DND-41 (cell line): Measurements from ENCODE around the gene UVRAG.

Source experiments
- ATAC-seq: fragments of 200-7000 bp; cut with Tn5 transposase; 3 replicates; pipeline ENCODE4 v1.9.1; 2021; ENCODE audit warnings: low read depth; ENCODE audit not compliant: insufficient read depth
- DNase-seq: peaks from one replicate; pipeline ENCODE4 v3.0.0-alpha.2; 2020
- H2AFZ ChIP-seq: 2 replicates; pipeline ENCODE4 v1.6.0; 2012; ENCODE audit warnings: low read depth, low read length
- H3K27ac ChIP-seq: 2 replicates; pipeline ENCODE4 v1.5.1; 2012; ENCODE audit warnings: low read length, inconsistent platforms
- H3K27me3 ChIP-seq: fragments of 200-600 bp; sonication (generic); 2 replicates; pipeline ENCODE4 v1.6.0; 2012; ENCODE audit warnings: low read length, mild to moderate bottlenecking, inconsistent platforms; ENCODE audit not compliant: insufficient read depth, poor library complexity
- H3K36me3 ChIP-seq: 2 replicates; pipeline ENCODE4 v1.5.1; 2012; ENCODE audit warnings: low read length, inconsistent platforms; ENCODE audit not compliant: insufficient read depth
- H3K4me1 ChIP-seq: 2 replicates; pipeline ENCODE4 v1.5.1; 2012; ENCODE audit warnings: mild to moderate bottlenecking, low read length; ENCODE audit not compliant: insufficient read depth
- H3K4me2 ChIP-seq: 2 replicates; pipeline ENCODE4 v1.6.0; 2012; ENCODE audit warnings: mild to moderate bottlenecking, moderate library complexity, low read length, inconsistent platforms; ENCODE audit not compliant: insufficient read depth
- H3K4me3 ChIP-seq, 2 experiments: fragments of 200-600 bp in 1 of 2; shearing (Covaris generic) in 1 of 2; 2 replicates each; pipeline ENCODE4 v1.5.1; 2012 to 2016; ENCODE audit warnings: inconsistent platforms in 2 of 2, low read length in 2 of 2, mild to moderate bottlenecking in 2 of 2, low read depth in 1 of 2, moderate library complexity in 1 of 2
- H3K79me2 ChIP-seq: 2 replicates; pipeline ENCODE4 v1.6.0; 2012; ENCODE audit warnings: low read length, inconsistent platforms; ENCODE audit not compliant: insufficient read depth
- H3K9ac ChIP-seq: 2 replicates; pipeline ENCODE4 v1.6.0; 2012; ENCODE audit warnings: low read depth, mild to moderate bottlenecking, inconsistent platforms, low read length, moderate library complexity
- H3K9me3 ChIP-seq: 2 replicates; pipeline ENCODE4 v1.5.1; 2012; ENCODE audit warnings: low read length, moderate library complexity, mild to moderate bottlenecking, inconsistent platforms; ENCODE audit not compliant: insufficient read depth, severe bottlenecking
- H4K20me1 ChIP-seq: 2 replicates; pipeline ENCODE4 v1.6.0; 2012; ENCODE audit warnings: low read length; ENCODE audit not compliant: insufficient read depth
- EZH2 ChIP-seq: IDR thresholded peaks from 3 replicates; pipeline ENCODE4 v1.6.1; 2012; ENCODE audit warnings: borderline replicate concordance, low read depth, mild to moderate bottlenecking, moderate library complexity, low read length, inconsistent platforms; ENCODE audit not compliant: severe bottlenecking
- TF ChIP-seq, protein P1 (sequence below): IDR thresholded peaks from 2 replicates; pipeline ENCODE4 v1.5.1; 2012; ENCODE audit warnings: borderline replicate concordance, low read length, moderate library complexity, mild to moderate bottlenecking; ENCODE audit not compliant: poor library complexity, severe bottlenecking; ENCODE audit errors: extremely low read depth

The UVRAG gene

DNA sequence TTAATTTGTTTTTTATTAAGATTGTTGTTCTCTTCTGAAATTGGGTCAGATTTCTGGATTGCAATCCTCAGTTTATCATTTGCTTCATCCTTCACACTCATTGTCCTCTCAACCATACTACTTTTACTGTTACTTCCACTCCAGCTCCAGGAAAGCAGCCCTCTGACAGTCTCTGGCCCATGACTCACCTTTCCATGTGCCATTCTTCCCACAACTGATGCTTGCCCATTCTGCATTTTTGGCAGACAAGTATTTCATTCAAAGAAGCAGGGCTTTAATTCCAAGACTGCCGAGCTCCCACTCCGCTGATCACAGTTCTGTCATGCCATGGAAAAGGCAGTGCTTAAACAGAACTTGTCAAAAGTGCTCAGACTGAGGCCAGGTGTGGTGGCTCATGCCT lies 252.1 kb downstream of the UVRAG start:
- no peak overlapping the region for H3K27ac ChIP-seq
- DNase-seq: no peak
- ATAC-seq: no peak

DNA sequence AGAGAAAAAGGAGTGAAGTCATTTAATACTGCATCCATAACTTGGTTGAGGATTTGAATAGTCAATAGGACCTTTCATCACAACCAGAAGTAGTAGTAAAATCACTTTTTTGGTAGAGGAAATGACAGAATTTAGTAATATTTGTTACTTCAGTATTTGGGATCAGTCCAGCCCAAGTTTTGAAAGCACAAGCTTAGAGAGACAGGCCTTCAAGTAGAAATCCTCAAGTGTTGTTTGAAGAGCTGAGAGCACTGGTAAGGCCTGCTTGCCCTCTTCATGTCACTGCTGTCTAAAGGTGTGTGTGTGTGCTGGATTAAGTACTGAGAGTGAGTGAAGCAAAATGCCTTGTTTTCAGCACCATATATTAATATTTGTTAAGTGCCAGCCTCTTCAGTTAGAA lies 254.0 kb downstream of the UVRAG start:
- H4K20me1 ChIP-seq: no peaks in the 10 kb centered on the region
- TF ChIP-seq EZH2: no peak
- TF ChIP-seq, protein P1, sequence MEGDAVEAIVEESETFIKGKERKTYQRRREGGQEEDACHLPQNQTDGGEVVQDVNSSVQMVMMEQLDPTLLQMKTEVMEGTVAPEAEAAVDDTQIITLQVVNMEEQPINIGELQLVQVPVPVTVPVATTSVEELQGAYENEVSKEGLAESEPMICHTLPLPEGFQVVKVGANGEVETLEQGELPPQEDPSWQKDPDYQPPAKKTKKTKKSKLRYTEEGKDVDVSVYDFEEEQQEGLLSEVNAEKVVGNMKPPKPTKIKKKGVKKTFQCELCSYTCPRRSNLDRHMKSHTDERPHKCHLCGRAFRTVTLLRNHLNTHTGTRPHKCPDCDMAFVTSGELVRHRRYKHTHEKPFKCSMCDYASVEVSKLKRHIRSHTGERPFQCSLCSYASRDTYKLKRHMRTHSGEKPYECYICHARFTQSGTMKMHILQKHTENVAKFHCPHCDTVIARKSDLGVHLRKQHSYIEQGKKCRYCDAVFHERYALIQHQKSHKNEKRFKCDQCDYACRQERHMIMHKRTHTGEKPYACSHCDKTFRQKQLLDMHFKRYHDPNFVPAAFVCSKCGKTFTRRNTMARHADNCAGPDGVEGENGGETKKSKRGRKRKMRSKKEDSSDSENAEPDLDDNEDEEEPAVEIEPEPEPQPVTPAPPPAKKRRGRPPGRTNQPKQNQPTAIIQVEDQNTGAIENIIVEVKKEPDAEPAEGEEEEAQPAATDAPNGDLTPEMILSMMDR: no peak

More for the DNA sequence above, 252.1 kb downstream of the UVRAG start:
- TF ChIP-seq, protein P1: no peak
- TF ChIP-seq EZH2: no peak
- no peak overlapping the region for H2AFZ ChIP-seq
- no peaks in the 10 kb centered on the region for H4K20me1 ChIP-seq
- H3K79me2 ChIP-seq: no peaks in the 10 kb centered on the region
- no peaks in the 10 kb centered on the region for H3K9me3 ChIP-seq
- H3K36me3 ChIP-seq: peaks cover 23% of the 10 kb centered on the region
- H3K9ac ChIP-seq: no peak overlapping the region
- H3K4me2 ChIP-seq: no peak overlapping the region
- no peak overlapping the region for H3K4me3 ChIP-seq
- H3K27me3 ChIP-seq: no peaks in the 10 kb centered on the region
- H3K4me1 ChIP-seq: no peaks in the 10 kb centered on the region

DNA sequence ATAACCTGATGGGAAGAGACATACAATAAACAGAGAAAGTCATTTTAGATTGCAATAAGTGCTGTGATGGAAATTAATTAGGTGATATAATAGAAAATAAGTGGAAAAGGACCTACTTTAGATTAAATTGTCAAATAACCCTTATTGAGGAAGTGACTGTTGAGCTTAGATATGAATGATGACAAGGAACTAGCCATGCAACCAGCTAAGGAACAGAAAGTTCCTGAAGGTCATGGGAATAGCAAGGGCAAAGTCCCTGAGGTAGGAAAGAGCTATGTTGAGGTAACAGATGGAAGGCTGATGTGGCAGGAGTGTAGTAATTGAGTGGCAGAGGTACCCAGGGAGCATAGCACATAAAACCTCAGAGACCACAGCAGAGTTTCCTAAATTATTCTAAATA lies 256.1 kb downstream of the UVRAG start:
- Histone ChIP-seq H3K4me3 (no peak overlapping the region), H3K4me2 (no peak overlapping the region), H4K20me1 (no peaks in the 10 kb centered on the region), H3K9me3 (no peaks in the 10 kb centered on the region), H3K79me2 (no peaks in the 10 kb centered on the region), H3K9ac (no peak overlapping the region), H3K36me3 (peaks cover 23% of the 10 kb centered on the region), H2AFZ (no peak overlapping the region), H3K27me3 (no peaks in the 10 kb centered on the region), H3K27ac (no peak overlapping the region), H3K4me1 (no peaks in the 10 kb centered on the region)
- DNase-seq: no peak
- no peak for TF ChIP-seq EZH2
- TF ChIP-seq, protein P1: no peak
- no peak for ATAC-seq

More for the DNA sequence above, 254.0 kb downstream of the UVRAG start:
- DNase-seq (no peak), ATAC-seq (no peak)
- no peaks in the 10 kb centered on the region for H3K9me3 ChIP-seq
- no peak overlapping the region for H3K4me3 ChIP-seq
- H3K9ac ChIP-seq: no peak overlapping the region
- no peaks in the 10 kb centered on the region for H3K79me2 ChIP-seq
- H3K27ac ChIP-seq: no peak overlapping the region
- peaks cover 23% of the 10 kb centered on the region for H3K36me3 ChIP-seq
- no peaks in the 10 kb centered on the region for H3K27me3 ChIP-seq
- H3K4me1 ChIP-seq: no peaks in the 10 kb centered on the region
- H3K4me2 ChIP-seq: no peak overlapping the region
- no peak overlapping the region for H2AFZ ChIP-seq

DNA sequence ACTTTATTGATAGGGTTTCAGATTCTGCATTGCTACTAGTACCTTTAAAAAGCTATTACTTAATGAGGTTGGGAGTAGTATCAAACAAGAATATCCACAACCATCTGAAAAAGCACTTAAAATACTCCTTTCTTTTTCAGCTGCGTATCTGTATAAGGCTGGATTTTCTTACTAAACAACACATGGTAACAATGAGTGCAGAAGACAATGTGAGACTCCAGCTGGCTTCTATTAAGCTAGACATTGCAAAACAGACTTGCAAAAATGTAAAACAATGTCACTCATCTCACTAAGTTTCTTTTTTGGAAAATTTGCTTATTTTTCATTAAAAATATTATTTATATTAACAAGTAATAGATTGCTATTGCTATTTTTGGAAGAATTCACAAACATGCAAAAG lies 258.7 kb downstream of the UVRAG start:
- no peak overlapping the region for H3K4me2 ChIP-seq

More for the DNA sequence above, 258.7 kb downstream of the UVRAG start:
- Histone ChIP-seq H3K36me3 (peaks cover 5% of the 10 kb centered on the region; the same call in 1 of the 2 replicates), H3K27ac (no peak overlapping the region), H2AFZ (no peak overlapping the region), H3K4me1 (no peaks in the 10 kb centered on the region), H3K4me3 (no peak overlapping the region), H4K20me1 (no peaks in the 10 kb centered on the region), H3K79me2 (no peaks in the 10 kb centered on the region), H3K9me3 (no peaks in the 10 kb centered on the region), H3K9ac (no peak overlapping the region), H3K27me3 (no peaks in the 10 kb centered on the region)
- DNase-seq (no peak), ATAC-seq (no peak)
- TF ChIP-seq, protein P1: no peak
- no peak for TF ChIP-seq EZH2
